Effector memory CD4-positive, alpha-beta T cell (primary cell): Measurements from ENCODE around the gene CDH3.
A peak's percentile ranks its signal among the peaks of the same experiment; 100 is the strongest.
"Not testable (repeated sequence)": the region's sequence is repeated elsewhere in the genome, so short reads cannot be mapped to it uniquely, and the experiment has no call there.

Experiments
- DNase-seq, 3 donors: peaks; one replicate each; pipeline ENCODE4 v3.0.0-alpha.2; 2020
- H3K27ac ChIP-seq: 2 replicates; pipeline ENCODE4 v1.7.0; 2013; ENCODE audit warnings: mild to moderate bottlenecking, low read length, moderate library complexity; ENCODE audit not compliant: insufficient read depth, poor library complexity, severe bottlenecking
- H3K27me3 ChIP-seq: replicated peaks from 2 replicates; pipeline ENCODE4 v1.7.0; 2013; ENCODE audit warnings: mild to moderate bottlenecking, low read length; ENCODE audit not compliant: insufficient read depth, control insufficient read depth, poor library complexity, severe bottlenecking
- H3K36me3 ChIP-seq: 2 replicates; pipeline ENCODE4 v1.7.0; 2013; ENCODE audit warnings: mild to moderate bottlenecking, low read length, moderate library complexity; ENCODE audit not compliant: control insufficient read depth, insufficient read depth
- H3K4me1 ChIP-seq: 2 replicates; pipeline ENCODE4 v1.7.0; 2013; ENCODE audit warnings: low read length, mild to moderate bottlenecking; ENCODE audit not compliant: control insufficient read depth, insufficient read depth, poor library complexity, severe bottlenecking
- H3K4me3 ChIP-seq: 2 replicates; pipeline ENCODE4 v1.7.0; 2013; ENCODE audit warnings: low read length, low read depth, mild to moderate bottlenecking; ENCODE audit not compliant: insufficient read depth, poor library complexity, severe bottlenecking
- H3K9me3 ChIP-seq: 2 replicates; pipeline ENCODE4 v1.7.0; 2013; ENCODE audit warnings: mild to moderate bottlenecking, low read length, moderate library complexity; ENCODE audit not compliant: control insufficient read depth

The CDH3 gene

GRCh38 chr16:68698091-68698490, 53.0 kb downstream of the CDH3 start:
- Histone ChIP-seq H3K27me3 (no peaks in the 10 kb centered on the region), H3K36me3 (no peaks in the 10 kb centered on the region)

GRCh38 chr16:68700120-68700519, 55.0 kb downstream of the CDH3 start:
- H3K4me3 ChIP-seq, result no peak overlapping the region
- H3K27ac ChIP-seq, result no peak overlapping the region
- H3K4me1 ChIP-seq, result no peaks in the 10 kb centered on the region
- H3K36me3 ChIP-seq, result no peaks in the 10 kb centered on the region
- no peaks in the 10 kb centered on the region for H3K9me3 ChIP-seq
- H3K27me3 ChIP-seq, result no peaks in the 10 kb centered on the region
- DNase-seq, result no peak

More at GRCh38 chr16:68698091-68698490, 53.0 kb downstream of the CDH3 start:
- Histone ChIP-seq H3K4me1 (no peaks in the 10 kb centered on the region), H3K9me3 (no peaks in the 10 kb centered on the region), H3K4me3 (no peak overlapping the region), H3K27ac (no peak overlapping the region)
- DNase-seq, result no peak

- Histone ChIP-seq H3K27ac (no peak overlapping the region), H3K4me1 (no peaks in the 10 kb centered on the region)
- DNase-seq, result no peak
These were observed 55.7 kb downstream of the CDH3 start for GRCh38 chr16:68700831-68701230.

GRCh38 chr16:68704232-68704867, 59.2 kb downstream of the CDH3 start:
- no peaks in the 10 kb centered on the region for H3K4me1 ChIP-seq
- H3K4me3 ChIP-seq, result no peak overlapping the region
- no peak overlapping the region for H3K27ac ChIP-seq
- H3K27me3 ChIP-seq, result no peaks in the 10 kb centered on the region
- DNase-seq, result peak in 2 of 3 donors; percentile 5 to 26
- no peaks in the 10 kb centered on the region for H3K36me3 ChIP-seq
- H3K9me3 ChIP-seq, result no peaks in the 10 kb centered on the region

More at GRCh38 chr16:68700831-68701230, 55.7 kb downstream of the CDH3 start:
- no peaks in the 10 kb centered on the region for H3K9me3 ChIP-seq
- H3K4me3 ChIP-seq, result no peak overlapping the region
- H3K36me3 ChIP-seq, result no peaks in the 10 kb centered on the region
- no peaks in the 10 kb centered on the region for H3K27me3 ChIP-seq

GRCh38 chr16:68707340-68708152, 62.4 kb downstream of the CDH3 start:
- Histone ChIP-seq H3K4me3 (no peak overlapping the region), H3K27me3 (no peaks in the 10 kb centered on the region), H3K9me3 (no peaks in the 10 kb centered on the region), H3K36me3 (no peaks in the 10 kb centered on the region), H3K27ac (no peak overlapping the region), H3K4me1 (no peaks in the 10 kb centered on the region)
- DNase-seq, result no peak

GRCh38 chr16:68710211-68710610, 65.1 kb downstream of the CDH3 start:
- Histone ChIP-seq H3K27ac (no peak overlapping the region), H3K4me3 (no peak overlapping the region), H3K9me3 (no peaks in the 10 kb centered on the region), H3K4me1 (no peaks in the 10 kb centered on the region), H3K36me3 (no peaks in the 10 kb centered on the region), H3K27me3 (no peaks in the 10 kb centered on the region)
- no peak for DNase-seq

- Histone ChIP-seq H3K27ac (no peak overlapping the region), H3K4me3 (no peak overlapping the region), H3K27me3 (no peaks in the 10 kb centered on the region), H3K4me1 (no peaks in the 10 kb centered on the region), H3K36me3 (no peaks in the 10 kb centered on the region), H3K9me3 (no peaks in the 10 kb centered on the region)
- no peak for DNase-seq
These were observed 66.5 kb downstream of the CDH3 start for GRCh38 chr16:68711421-68712139.

- H3K4me3 ChIP-seq, result no peak overlapping the region
- H3K27ac ChIP-seq, result no peak overlapping the region
- H3K36me3 ChIP-seq, result no peaks in the 10 kb centered on the region
- no peaks in the 10 kb centered on the region for H3K27me3 ChIP-seq
- no peaks in the 10 kb centered on the region for H3K9me3 ChIP-seq
- H3K4me1 ChIP-seq, result no peaks in the 10 kb centered on the region
- DNase-seq, result no peak
These were observed 68.3 kb downstream of the CDH3 start for GRCh38 chr16:68713361-68713760.

- H3K36me3 ChIP-seq, result no peaks in the 10 kb centered on the region
- no peak overlapping the region for H3K27ac ChIP-seq
- no peaks in the 10 kb centered on the region for H3K27me3 ChIP-seq
- no peak overlapping the region for H3K4me3 ChIP-seq
- no peak for DNase-seq
- H3K9me3 ChIP-seq, result no peaks in the 10 kb centered on the region
- H3K4me1 ChIP-seq, result no peaks in the 10 kb centered on the region
These were observed 70.4 kb downstream of the CDH3 start for GRCh38 chr16:68715471-68715870.

GRCh38 chr16:68716516-68716915, 71.4 kb downstream of the CDH3 start:
- H3K27ac ChIP-seq, DNase-seq, H3K4me1 ChIP-seq, H3K9me3 ChIP-seq, H3K27me3 ChIP-seq, H3K36me3 ChIP-seq, H3K4me3 ChIP-seq: not testable (repeated sequence)
